MCF 10A (cell line): ENCODE data around the gene GSC2. TPM values are rescaled to one million over a fixed set of nuclear protein-coding genes. Genes with fewer than 3 reads are reported as not detected.

Experiments
- BruUV-seq: library from RNA; stranded (reverse); fragments of 400-500 nt; replicated peaks from 2 replicates; lab custom pipeline; 2021; lab: Mats Ljungman, UMichigan
- CTCF ChIA-PET: fragments of 300-600 bp; sonication (Branson Sonifier 250); formaldehyde crosslinking; extraction: SDS; loops from one replicate; lab custom pipeline; 2021; ENCODE audit warnings: antibody characterized with exemption, inconsistent platforms; lab: Yijun Ruan, JAX
- POLR2A ChIA-PET: fragments of 300-600, 350-650 bp; sonication (Branson Sonifier 250); formaldehyde crosslinking; extraction: SDS; loops from one replicate; lab custom pipeline; 2020; ENCODE audit warnings: antibody characterized with exemption, inconsistent platforms; lab: Yijun Ruan, JAX
- DNase-seq: peaks from one replicate; pipeline ENCODE4 v3.0.0-alpha.2; 2018; ENCODE audit not compliant: unreplicated experiment
- H3K27ac Mint-ChIP-seq: one replicate; pipeline ENCODE4 v1.8.0; 2022; ENCODE audit warnings: mild to moderate bottlenecking, low read depth, mixed read lengths; ENCODE audit not compliant: unreplicated experiment
- H3K27me3 Mint-ChIP-seq: one replicate; pipeline ENCODE4 v1.8.0; 2022; ENCODE audit warnings: mixed read lengths; ENCODE audit not compliant: insufficient read depth, unreplicated experiment
- H3K36me3 Mint-ChIP-seq: one replicate; pipeline ENCODE4 v1.8.0; 2022; ENCODE audit warnings: mild to moderate bottlenecking, moderate library complexity, mixed read lengths; ENCODE audit not compliant: insufficient read depth, unreplicated experiment
- H3K4me1 Mint-ChIP-seq: one replicate; pipeline ENCODE4 v1.8.0; 2022; ENCODE audit warnings: mixed read lengths; ENCODE audit not compliant: insufficient read depth, unreplicated experiment
- H3K4me3 Mint-ChIP-seq: one replicate; pipeline ENCODE4 v1.8.0; 2022; ENCODE audit warnings: mild to moderate bottlenecking, moderate library complexity, mixed read lengths; ENCODE audit not compliant: unreplicated experiment
- H3K9me3 Mint-ChIP-seq: one replicate; pipeline ENCODE4 v1.8.0; 2022; ENCODE audit warnings: mixed read lengths; ENCODE audit not compliant: unreplicated experiment
- CTCF ChIP-seq: fragments of 200-600 bp; IDR thresholded peaks from one replicate; pipeline ENCODE4 v1.8.0; 2022; ENCODE audit warnings: antibody characterized with exemption, mild to moderate bottlenecking; ENCODE audit not compliant: unreplicated experiment
- intact Hi-C: fragments of 100-400 bp; cut with micrococcal nuclease; formaldehyde crosslinking; loops from 2 replicates; pipeline ENCODE4 v1.14.1; 2022
- total RNA-seq: library from RNA; stranded (reverse); gene quantifications from 2 replicates; pipeline ENCODE4 v1.2.3, GENCODE V29; 2022

Gene GSC2
- total RNA-seq, 1 experiment from 2014 or later: not detected

GRCh38 chr22:19146215-19146968 lies 3.7 kb downstream of the GSC2 start:
- H3K4me1 Mint-ChIP-seq: peaks cover 11% of the 10 kb centered on the region
- POLR2A ChIA-PET: interaction anchor here (0.7 to 2.9 kb wide), 3 partner anchors 28 to 116 kb away, joined by 3 to 30 read pairs (median 4); partner anchors contain the start of gene SLC25A1
- peaks cover 15% of the 10 kb centered on the region for H3K36me3 Mint-ChIP-seq
- H3K27me3 Mint-ChIP-seq: peaks cover 10% of the 10 kb centered on the region
- CTCF ChIA-PET: interaction anchor here (0.6 to 1.4 kb wide), 7 partner anchors 9 to 210 kb away, joined by 3 to 4 read pairs (median 3); partner anchors contain the start of gene PRODH
- DNase-seq: no peak
- TF ChIP-seq CTCF: no peak
- no peaks in the 10 kb centered on the region for H3K9me3 Mint-ChIP-seq
- no TSS peak for BruUV-seq
- H3K4me3 Mint-ChIP-seq: no peak overlapping the region
- H3K27ac Mint-ChIP-seq: peak overlapping the region; percentile 12
- intact Hi-C loops: no loop called here

- intact Hi-C loops: loop anchor here (1.0 kb wide), 1 partner anchor 335 kb away; the partner anchor contains the start of genes CDC45 and UFD1
Measured at GRCh38 chr22:19143967-19144400, 6.1 kb downstream of the GSC2 start.

GRCh38 chr22:19143212-19143611 lies 6.9 kb downstream of the GSC2 start:
- TF ChIP-seq CTCF: no peak
- CTCF ChIA-PET: interaction anchor here (0.6 to 0.9 kb wide), 4 partner anchors 18 to 342 kb away, joined by 3 to 4 read pairs (median 4); no protein-coding TSS in a partner anchor
- no peak for DNase-seq
- intact Hi-C loops: no loop called here
- Mint-ChIP-seq H3K4me1 (peaks cover 11% of the 10 kb centered on the region), H3K9me3 (no peaks in the 10 kb centered on the region), H3K27ac (no peak overlapping the region), H3K27me3 (no peaks in the 10 kb centered on the region), H3K36me3 (peaks cover 43% of the 10 kb centered on the region), H3K4me3 (peak overlapping the region; percentile 100)
- POLR2A ChIA-PET: interaction anchor here (0.8 to 2.9 kb wide), 7 partner anchors 9 to 149 kb away, joined by 3 to 30 read pairs (median 14); partner anchors contain the start of genes CLTCL1, DGCR2 and SLC25A1
- BruUV-seq: no TSS peak

More at GRCh38 chr22:19143967-19144400, 6.1 kb downstream of the GSC2 start:
- TSS peak; percentile 67 for BruUV-seq
- Mint-ChIP-seq H3K4me3 (peak overlapping the region; percentile 100), H3K27me3 (no peaks in the 10 kb centered on the region), H3K27ac (peak overlapping the region; percentile 99), H3K36me3 (peaks cover 38% of the 10 kb centered on the region), H3K9me3 (no peaks in the 10 kb centered on the region), H3K4me1 (peaks cover 11% of the 10 kb centered on the region)
- CTCF ChIA-PET: interaction anchor here (0.6 to 1.9 kb wide), 17 partner anchors 11 to 486 kb away, joined by 3 to 15 read pairs (median 5); partner anchors contain the start of genes SLC25A1 and TSSK2
- TF ChIP-seq CTCF: no peak
- POLR2A ChIA-PET: interaction anchor here (0.5 to 2.9 kb wide), 17 partner anchors 9 to 399 kb away, joined by 3 to 30 read pairs (median 5); partner anchors contain the start of genes CDC45, CLTCL1, DGCR2 and HIRA
- DNase-seq: no peak

- no peak for TF ChIP-seq CTCF
- no peak for DNase-seq
- peak overlapping the region; percentile 40 for H3K4me3 Mint-ChIP-seq
- H3K27me3 Mint-ChIP-seq: no peaks in the 10 kb centered on the region
- no TSS peak for BruUV-seq
- no peak overlapping the region for H3K27ac Mint-ChIP-seq
- no peaks in the 10 kb centered on the region for H3K9me3 Mint-ChIP-seq
- intact Hi-C loops: no loop called here
- peaks cover 43% of the 10 kb centered on the region for H3K36me3 Mint-ChIP-seq
- ChIA-PET CTCF (no interaction called here), POLR2A (no interaction called here)
- peaks cover 11% of the 10 kb centered on the region for H3K4me1 Mint-ChIP-seq
Measured at GRCh38 chr22:19142394-19142793, 7.7 kb downstream of the GSC2 start.
